ENCODE data around the gene NDUFS7. TPM values are rescaled to one million over a fixed set of nuclear protein-coding genes. Genes with fewer than 3 reads are reported as not detected.

NDUFS7 gene
- total and polyA plus RNA-seq, 8 donors = 31.6 to 217 (median 117) TPM

DNA sequence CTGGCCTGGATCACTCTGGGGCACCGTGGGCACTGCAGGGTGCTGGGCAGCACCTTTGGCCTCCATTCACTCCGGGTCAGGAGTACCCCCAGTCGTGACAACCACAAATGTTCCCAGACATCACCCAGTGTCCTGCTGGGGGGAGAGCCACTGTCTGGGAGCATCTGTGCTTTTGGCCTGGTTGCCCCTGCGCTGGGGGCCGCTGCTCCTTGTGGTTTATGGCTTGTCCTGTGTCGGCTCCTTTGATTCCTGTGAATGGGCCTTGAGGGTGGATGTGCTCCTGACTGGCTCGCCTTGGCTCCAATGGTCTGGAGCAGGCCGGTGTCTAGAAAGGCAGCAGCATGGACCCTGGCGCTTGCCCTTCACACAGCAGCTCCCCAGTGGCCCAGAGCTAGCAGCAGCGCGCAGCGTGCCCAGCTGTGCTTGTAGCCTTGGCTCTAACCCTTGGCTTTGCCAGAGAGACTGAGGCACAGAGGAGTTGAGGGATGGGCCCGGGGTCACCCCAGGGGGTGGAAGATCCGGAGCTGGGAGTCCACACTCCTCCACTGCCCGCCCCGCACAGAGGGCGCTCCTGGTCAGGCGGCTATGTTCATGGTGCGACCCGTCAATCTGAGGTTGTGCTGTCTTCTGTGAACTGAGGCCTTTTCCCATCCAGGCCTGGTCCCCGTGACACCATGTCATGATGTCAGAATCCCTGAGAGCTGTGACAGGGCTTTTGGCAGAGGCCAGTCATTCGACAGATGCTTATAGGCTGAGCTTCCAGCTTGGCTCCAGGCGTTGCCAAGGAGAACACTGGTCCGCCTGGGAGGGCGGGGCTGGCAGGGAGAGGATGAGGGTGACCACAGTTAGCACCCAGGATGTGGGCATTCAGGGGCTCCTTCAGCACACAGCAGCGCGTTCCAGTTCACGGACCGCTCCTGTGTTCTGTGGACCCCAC is 27.8 kb downstream of the NDUFS7 start:
- WGBS, 5 donors = 48 to 75% (median 60%) methylated on average over 15 to 29 of the region's 29 CpGs
- Histone ChIP-seq H3K4me1 (peaks cover 76 to 90% (median 86%) of the 10 kb centered on the region in 4 donors), H3K27me3 (no peaks in the 10 kb centered on the region), H3K9me3 (no peaks in the 10 kb centered on the region), H3K4me3 (peak overlapping the region in 1 of 4 donors; percentile 99), H3K27ac (peak overlapping the region; percentile 12 to 98 (median 96)), H3K36me3 (peaks cover 13 to 30% (median 20%) of the 10 kb centered on the region in 4 donors)
- DNase-seq = no peak
- intact Hi-C loops (cut with DNase I; ENCODE audit: low total_unique reads) = no loop called here
- TF ChIP-seq POLR2A (IDR thresholded peaks at IDR 0.05) (no peak), POLR2AphosphoS5 (IDR thresholded peaks at IDR 0.05) (peak in 1 of 3 donors; percentile 5)

DNA sequence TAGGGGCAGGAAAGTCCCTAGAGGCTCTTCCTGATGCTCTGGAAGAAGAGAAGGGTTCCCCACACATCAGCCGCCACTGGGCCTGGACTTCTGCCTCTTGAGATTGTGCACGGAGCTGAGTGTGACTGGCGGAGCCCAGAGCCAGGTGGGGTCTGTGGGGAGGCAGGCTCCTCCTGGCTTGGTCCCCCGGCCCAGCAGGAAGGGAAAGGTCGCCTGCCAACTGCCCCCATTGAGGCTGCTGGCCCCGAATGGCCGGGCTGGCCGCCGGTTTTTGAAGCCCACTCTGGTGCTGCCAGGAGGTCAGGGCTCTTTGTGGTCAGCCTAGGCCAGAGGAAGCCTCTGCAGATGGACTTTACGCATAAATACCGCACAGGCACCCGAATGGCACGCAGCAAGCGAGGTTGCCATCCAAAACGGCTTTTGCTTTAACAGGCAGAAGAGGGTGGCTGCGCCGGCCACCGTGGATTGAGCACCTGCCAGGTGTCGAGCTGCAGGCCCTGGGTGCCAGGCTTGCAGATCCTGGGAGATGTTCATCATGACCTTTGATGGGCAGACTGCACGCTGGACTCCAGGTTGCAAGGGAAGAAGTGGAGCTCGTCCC is 28.7 kb downstream of the NDUFS7 start:
- no peak overlapping the region for H3K4me3 ChIP-seq
- peak overlapping the region; percentile 12 to 98 (median 58) for H3K27ac ChIP-seq
- H3K9me3 ChIP-seq = no peaks in the 10 kb centered on the region
- no peak for DNase-seq
- H3K4me1 ChIP-seq = peaks cover 85 to 95% (median 90%) of the 10 kb centered on the region in 4 donors
- peaks cover 13 to 36% (median 20%) of the 10 kb centered on the region in 4 donors for H3K36me3 ChIP-seq
- TF ChIP-seq, protein P1, sequence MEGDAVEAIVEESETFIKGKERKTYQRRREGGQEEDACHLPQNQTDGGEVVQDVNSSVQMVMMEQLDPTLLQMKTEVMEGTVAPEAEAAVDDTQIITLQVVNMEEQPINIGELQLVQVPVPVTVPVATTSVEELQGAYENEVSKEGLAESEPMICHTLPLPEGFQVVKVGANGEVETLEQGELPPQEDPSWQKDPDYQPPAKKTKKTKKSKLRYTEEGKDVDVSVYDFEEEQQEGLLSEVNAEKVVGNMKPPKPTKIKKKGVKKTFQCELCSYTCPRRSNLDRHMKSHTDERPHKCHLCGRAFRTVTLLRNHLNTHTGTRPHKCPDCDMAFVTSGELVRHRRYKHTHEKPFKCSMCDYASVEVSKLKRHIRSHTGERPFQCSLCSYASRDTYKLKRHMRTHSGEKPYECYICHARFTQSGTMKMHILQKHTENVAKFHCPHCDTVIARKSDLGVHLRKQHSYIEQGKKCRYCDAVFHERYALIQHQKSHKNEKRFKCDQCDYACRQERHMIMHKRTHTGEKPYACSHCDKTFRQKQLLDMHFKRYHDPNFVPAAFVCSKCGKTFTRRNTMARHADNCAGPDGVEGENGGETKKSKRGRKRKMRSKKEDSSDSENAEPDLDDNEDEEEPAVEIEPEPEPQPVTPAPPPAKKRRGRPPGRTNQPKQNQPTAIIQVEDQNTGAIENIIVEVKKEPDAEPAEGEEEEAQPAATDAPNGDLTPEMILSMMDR (IDR thresholded peaks at IDR 0.05) = no peak
- no peak for TF ChIP-seq EP300 (IDR thresholded peaks at IDR 0.05)
- H3K27me3 ChIP-seq = no peaks in the 10 kb centered on the region
- WGBS, 5 donors = 60 to 68% (median 65%) methylated on average over 13 to 21 of the region's 21 CpGs
- intact Hi-C loops (cut with DNase I; ENCODE audit: low total_unique reads) = no loop called here

DNA sequence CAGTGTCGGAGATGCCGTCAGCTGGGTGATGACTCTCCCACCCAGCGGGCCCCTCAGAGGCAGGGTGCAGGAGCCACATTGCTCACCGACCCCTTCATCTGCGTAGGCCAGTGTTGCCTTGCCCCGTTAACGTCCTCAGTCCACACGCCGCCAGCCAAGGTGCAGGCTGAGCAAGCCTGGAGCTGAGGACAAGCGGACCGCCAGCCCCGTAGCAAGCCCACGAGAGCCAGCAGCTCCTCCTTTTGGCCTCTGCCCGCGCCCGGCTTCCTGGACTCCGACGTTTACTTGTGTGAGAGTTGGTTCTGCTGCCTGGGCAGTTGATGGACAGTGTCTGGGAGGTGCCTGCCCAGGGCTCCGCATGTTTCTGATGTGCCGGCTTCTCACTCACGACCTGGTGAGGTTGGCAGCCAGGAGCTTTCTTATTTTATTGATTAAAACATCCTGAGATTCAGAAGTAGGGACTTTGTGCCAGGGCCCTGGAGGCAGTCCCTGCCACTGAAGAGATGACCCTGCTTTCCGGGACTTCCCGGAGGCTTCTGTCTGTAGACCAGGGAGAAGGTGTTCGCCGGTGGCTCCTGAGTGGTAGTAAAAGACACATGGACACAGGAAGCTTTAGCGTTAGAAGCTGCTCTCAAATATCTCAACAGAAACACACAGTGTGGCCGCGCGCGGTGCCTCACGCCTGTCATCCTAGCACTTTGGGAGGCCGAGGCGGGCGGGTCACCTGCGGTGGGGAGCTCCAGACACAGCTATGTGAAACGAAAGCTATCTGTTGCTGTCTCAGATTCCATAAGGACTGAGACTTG is 29.5 kb downstream of the NDUFS7 start:
- Histone ChIP-seq H3K27ac (peak overlapping the region in 3 of 5 donors; percentile 58 to 98 (median 96)), H3K9me3 (no peaks in the 10 kb centered on the region), H3K36me3 (peaks cover 15 to 40% (median 24%) of the 10 kb centered on the region in 4 donors), H3K4me3 (no peak overlapping the region), H3K4me1 (peaks cover 92 to 100% (median 96%) of the 10 kb centered on the region in 4 donors), H3K27me3 (no peaks in the 10 kb centered on the region)
- DNase-seq = no peak
- intact Hi-C loops (cut with DNase I; ENCODE audit: low total_unique reads) = no loop called here
- 69 to 77% (median 73%) methylated on average over 32 to 36 of the region's 36 CpGs for WGBS, 5 donors
- TF ChIP-seq POLR2A (IDR thresholded peaks at IDR 0.05) (no peak), POLR2AphosphoS5 (IDR thresholded peaks at IDR 0.05) (no peak), EP300 (IDR thresholded peaks at IDR 0.05) (no peak)
- TF ChIP-seq, protein P1 (IDR thresholded peaks at IDR 0.05) = no peak

DNA sequence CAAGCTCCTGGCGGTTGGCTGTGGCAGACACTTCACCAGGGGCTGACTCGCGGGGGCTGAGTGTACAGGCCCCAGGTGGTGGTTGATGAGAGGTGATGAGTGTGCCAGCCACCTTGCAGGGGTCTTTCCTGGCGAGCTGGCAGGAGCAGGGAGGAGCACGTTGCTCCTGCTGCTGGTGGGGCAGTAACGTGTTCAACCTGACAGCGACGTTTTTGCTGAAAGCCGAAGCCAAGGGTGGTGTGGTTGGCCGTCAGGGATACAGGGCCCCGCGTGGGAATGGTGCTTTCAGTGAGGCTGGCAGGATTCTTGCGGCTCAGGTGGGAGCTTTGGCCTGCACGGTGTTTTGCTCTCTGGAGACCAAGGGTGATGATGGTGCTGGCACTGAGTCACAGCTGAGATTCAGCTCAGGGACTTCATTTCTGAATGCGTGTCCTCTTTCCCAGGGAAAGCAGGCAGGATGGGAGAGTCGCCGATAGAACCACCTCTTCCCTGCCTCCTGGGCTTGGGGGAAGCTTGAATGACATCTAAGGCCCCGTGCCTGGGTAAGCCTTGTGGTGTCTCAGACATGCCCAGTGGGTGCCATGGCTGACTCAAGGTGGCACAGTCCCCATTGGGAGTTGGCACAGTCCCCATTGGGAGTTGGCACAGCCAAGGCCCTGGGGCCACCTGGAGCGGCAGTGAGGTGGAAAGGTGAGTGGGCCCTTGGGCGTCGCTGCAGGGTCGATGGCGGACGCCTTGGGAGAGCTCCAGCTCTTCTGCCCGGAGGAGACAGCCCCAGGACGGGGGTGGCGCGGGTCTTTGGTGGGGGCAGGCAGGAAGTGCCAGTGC is 32.5 kb downstream of the NDUFS7 start:
- Histone ChIP-seq H3K9me3 (no peaks in the 10 kb centered on the region), H3K4me1 (peaks cover 71 to 83% (median 78%) of the 10 kb centered on the region in 4 donors), H3K27ac (peak overlapping the region; percentile 70 to 89 (median 85)), H3K36me3 (peaks cover 32 to 61% (median 46%) of the 10 kb centered on the region in 4 donors), H3K27me3 (no peaks in the 10 kb centered on the region), H3K4me3 (peak overlapping the region in 2 of 4 donors; percentile 10 to 33)
- WGBS, 5 donors = 45 to 55% (median 49%) methylated on average over 21 to 28 of the region's 28 CpGs
- TF ChIP-seq POLR2AphosphoS5 (IDR thresholded peaks at IDR 0.05) (no peak), POLR2A (IDR thresholded peaks at IDR 0.05) (no peak), EP300 (IDR thresholded peaks at IDR 0.05) (no peak)
- TF ChIP-seq, protein P1 (IDR thresholded peaks at IDR 0.05) = no peak
- no peak for DNase-seq
- intact Hi-C loops (cut with DNase I; ENCODE audit: low total_unique reads) = no loop called here

Measured in stomach (tissue), 9 donors.